Measurements from ENCODE around the gene NCAM1.
"Not testable (repeated sequence)": the region's sequence is repeated elsewhere in the genome, so short reads cannot be mapped to it uniquely, and the experiment has no call there.

Gene NCAM1

DNA sequence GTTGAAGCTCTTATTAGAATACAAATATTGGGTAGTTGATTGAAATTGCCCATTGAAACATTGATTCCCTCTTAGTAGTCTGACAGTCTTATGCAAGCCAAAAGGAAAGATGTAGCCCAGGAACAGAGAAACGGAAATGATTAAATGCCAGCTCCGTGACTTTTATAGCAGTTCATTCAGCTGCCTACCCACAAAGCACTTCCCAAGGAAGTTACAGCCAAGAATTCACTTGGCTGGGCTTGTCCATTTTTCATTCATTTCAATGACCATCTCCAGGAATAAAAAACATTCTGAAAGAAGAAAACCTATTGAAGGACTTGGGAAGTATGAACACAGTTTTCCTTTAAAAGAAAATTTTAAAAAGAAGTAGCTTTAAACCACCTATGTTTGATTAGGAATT, 62.0 kb downstream of the NCAM1 start:
- Mint-ChIP-seq H3K27me3 (ENCODE audit: low read depth) (peaks cover 4% of the 10 kb centered on the region), H3K9me3 (no peaks in the 10 kb centered on the region), H3K27ac (no peak overlapping the region), H3K4me3 (no peak overlapping the region), H3K36me3 (ENCODE audit: low read depth) (no peaks in the 10 kb centered on the region), H3K4me1 (ENCODE audit: low read depth) (no peaks in the 10 kb centered on the region)

DNA sequence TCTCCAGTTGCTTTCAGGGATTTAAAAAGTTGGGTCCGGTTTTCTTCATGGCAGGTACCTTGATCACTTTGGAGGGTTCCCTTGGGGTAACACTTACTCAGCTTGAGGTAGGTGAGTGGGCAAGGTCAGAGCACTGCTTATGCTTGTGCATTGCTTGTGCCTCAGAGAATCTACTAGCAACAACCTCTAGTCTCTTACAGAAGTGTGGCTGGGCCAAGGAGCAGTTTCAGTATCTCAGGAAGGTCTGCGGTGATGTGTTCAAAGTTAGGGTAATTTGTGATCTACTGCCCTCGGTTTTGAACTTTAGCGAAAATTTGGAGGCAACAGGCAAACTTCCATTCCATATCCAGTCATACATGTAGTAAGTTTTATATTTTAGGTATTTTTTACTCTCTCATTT, 62.8 kb downstream of the NCAM1 start:
- H3K27me3 Mint-ChIP-seq (ENCODE audit: low read depth): peaks cover 6% of the 10 kb centered on the region
- no peak overlapping the region for H3K27ac Mint-ChIP-seq
- H3K4me1 Mint-ChIP-seq (ENCODE audit: low read depth): no peaks in the 10 kb centered on the region
- H3K36me3 Mint-ChIP-seq (ENCODE audit: low read depth): no peaks in the 10 kb centered on the region
- H3K4me3 Mint-ChIP-seq: no peak overlapping the region
- no peaks in the 10 kb centered on the region for H3K9me3 Mint-ChIP-seq

DNA sequence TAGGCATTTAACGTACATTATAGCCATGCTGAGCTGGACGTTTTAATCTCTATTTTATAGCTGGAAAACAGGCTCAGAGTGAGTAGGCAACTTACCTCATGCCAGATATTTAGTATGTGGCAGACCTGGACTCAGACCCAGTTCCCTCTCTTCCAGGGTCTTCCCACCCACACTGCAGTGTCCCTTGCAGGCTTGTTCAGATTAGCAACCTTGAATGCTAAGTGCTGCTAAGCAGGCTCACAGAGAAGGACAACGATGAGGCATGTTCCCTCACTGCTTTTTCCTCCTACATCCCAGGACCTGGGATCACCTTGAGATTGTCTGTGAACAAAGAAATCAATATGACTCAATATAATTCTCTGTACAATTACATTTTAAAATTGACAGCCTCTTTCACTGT, 65.6 kb downstream of the NCAM1 start:
- Mint-ChIP-seq H3K4me3 (no peak overlapping the region), H3K27me3 (ENCODE audit: low read depth) (peaks cover 10% of the 10 kb centered on the region), H3K36me3 (ENCODE audit: low read depth) (no peaks in the 10 kb centered on the region)

DNA sequence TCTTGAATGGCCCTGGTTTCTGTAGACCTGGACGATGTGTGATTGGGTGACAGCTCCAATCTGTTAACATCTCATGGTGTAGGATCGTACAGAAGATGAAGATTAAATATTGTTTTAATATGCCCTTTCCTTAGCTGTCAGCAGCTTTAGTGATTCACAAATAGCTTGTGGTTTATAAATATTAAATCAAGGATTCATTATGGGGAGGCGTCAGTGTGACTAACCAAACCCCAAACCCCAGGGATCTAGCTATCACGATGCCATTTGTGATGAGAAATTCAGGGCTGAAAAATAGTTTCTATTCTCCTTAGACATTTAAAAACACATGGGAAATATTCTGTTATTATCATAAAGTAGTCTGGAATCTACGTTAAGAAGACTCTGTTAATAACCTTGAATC, 73.4 kb downstream of the NCAM1 start:
- Mint-ChIP-seq H3K9me3 (no peaks in the 10 kb centered on the region), H3K4me3 (no peak overlapping the region), H3K4me1 (ENCODE audit: low read depth) (no peaks in the 10 kb centered on the region), H3K27me3 (ENCODE audit: low read depth) (no peaks in the 10 kb centered on the region), H3K27ac (no peak overlapping the region), H3K36me3 (ENCODE audit: low read depth) (no peaks in the 10 kb centered on the region)

More for the DNA sequence above, 65.6 kb downstream of the NCAM1 start:
- Mint-ChIP-seq H3K4me1 (ENCODE audit: low read depth) (no peaks in the 10 kb centered on the region), H3K27ac (no peak overlapping the region), H3K9me3 (no peaks in the 10 kb centered on the region)

DNA sequence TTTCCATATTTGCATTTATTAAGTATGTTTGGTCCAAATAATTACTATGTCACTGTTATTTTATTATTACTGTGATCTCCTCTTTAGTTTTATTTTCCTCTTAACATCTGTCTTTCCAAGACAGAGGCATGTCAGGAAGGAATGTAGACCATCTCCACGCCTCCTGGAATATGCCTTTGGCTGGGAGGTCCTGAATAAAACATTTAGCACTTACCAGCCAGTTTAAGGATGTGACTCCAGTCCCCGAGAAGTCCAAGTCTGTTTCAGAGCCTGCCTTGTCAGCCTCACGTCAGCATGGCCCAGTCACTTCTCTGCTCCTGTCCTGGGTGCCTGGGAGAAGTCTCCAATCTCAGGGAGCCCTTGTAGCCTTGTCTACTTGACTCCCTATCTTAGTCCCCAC, 74.5 kb downstream of the NCAM1 start:
- no peaks in the 10 kb centered on the region for H3K9me3 Mint-ChIP-seq
- H3K27ac Mint-ChIP-seq: no peak overlapping the region
- no peaks in the 10 kb centered on the region for H3K27me3 Mint-ChIP-seq (ENCODE audit: low read depth)
- H3K36me3 Mint-ChIP-seq (ENCODE audit: low read depth): no peaks in the 10 kb centered on the region
- H3K4me3 Mint-ChIP-seq: no peak overlapping the region
- no peaks in the 10 kb centered on the region for H3K4me1 Mint-ChIP-seq (ENCODE audit: low read depth)

DNA sequence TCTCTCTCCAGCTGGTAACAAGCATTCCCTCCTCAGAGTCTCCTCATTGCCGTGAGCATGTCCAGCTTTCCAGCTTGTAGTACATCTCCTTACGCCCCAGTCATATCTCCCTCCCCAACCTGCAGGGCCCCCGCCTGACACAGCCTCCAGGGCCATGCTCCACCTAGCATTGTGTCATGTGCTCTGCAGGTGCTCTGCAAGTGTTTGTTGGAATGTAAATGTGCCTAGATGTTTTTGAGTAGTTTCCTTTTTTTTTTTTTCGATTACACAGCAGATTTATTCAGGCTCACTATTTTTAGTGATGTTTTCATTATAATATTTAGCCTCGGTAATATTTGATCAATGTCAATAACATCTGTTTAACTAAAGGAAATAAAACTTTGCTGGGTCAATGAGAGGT, 82.5 kb downstream of the NCAM1 start:
- Mint-ChIP-seq H3K4me3 (no peak overlapping the region), H3K9me3 (no peaks in the 10 kb centered on the region), H3K27ac (no peak overlapping the region), H3K4me1 (ENCODE audit: low read depth) (no peaks in the 10 kb centered on the region), H3K36me3 (ENCODE audit: low read depth) (no peaks in the 10 kb centered on the region), H3K27me3 (ENCODE audit: low read depth) (peaks cover 8% of the 10 kb centered on the region)

DNA sequence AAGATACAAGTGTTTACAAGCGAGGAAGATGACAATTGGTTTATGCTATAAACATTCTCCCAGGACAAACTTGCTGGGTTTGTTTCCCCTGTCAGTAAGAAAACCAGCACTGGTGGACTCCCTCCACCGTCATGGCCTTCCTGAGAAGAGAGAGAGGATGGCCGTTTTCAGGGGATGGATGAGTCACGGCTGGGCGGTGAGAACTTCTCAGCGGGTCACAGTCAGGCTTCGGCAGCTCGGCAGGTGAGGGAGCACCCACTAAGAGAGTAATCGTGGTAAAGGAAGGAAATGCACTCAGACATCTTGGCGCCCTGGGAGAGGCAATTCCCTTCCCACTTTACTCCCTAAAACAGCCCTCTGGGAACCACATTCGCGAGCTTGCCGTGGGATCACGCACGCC, 83.9 kb downstream of the NCAM1 start:
- no peaks in the 10 kb centered on the region for H3K36me3 Mint-ChIP-seq (ENCODE audit: low read depth)
- H3K27me3 Mint-ChIP-seq (ENCODE audit: low read depth): peaks cover 8% of the 10 kb centered on the region
- H3K4me1 Mint-ChIP-seq (ENCODE audit: low read depth): no peaks in the 10 kb centered on the region
- H3K4me3 Mint-ChIP-seq: no peak overlapping the region
- no peak overlapping the region for H3K27ac Mint-ChIP-seq
- no peaks in the 10 kb centered on the region for H3K9me3 Mint-ChIP-seq

DNA sequence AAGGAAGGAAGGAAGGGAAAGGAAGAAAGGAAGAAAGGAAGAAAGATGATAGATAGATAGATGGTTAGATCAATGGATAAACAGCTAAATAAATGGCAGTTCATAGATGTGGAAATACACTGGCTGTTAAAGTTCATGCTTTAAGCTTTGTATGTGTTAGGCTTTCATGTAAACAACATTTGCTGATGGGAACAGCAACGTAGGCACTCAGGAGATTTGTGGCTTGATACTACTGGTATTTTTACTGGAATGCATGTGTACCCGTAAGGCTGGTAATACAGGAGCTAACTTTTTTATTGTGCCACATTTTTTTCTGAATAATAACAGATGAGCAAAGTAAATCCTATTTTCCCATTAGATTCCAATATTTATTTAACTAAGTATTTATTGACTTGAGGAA, 85.6 kb downstream of the NCAM1 start:
- H3K4me1 Mint-ChIP-seq (ENCODE audit: low read depth): no peaks in the 10 kb centered on the region
- H3K4me3 Mint-ChIP-seq: no peak overlapping the region
- peaks cover 8% of the 10 kb centered on the region for H3K27me3 Mint-ChIP-seq (ENCODE audit: low read depth)
- H3K27ac Mint-ChIP-seq: no peak overlapping the region
- H3K36me3 Mint-ChIP-seq (ENCODE audit: low read depth): no peaks in the 10 kb centered on the region
- H3K9me3 Mint-ChIP-seq: no peaks in the 10 kb centered on the region

DNA sequence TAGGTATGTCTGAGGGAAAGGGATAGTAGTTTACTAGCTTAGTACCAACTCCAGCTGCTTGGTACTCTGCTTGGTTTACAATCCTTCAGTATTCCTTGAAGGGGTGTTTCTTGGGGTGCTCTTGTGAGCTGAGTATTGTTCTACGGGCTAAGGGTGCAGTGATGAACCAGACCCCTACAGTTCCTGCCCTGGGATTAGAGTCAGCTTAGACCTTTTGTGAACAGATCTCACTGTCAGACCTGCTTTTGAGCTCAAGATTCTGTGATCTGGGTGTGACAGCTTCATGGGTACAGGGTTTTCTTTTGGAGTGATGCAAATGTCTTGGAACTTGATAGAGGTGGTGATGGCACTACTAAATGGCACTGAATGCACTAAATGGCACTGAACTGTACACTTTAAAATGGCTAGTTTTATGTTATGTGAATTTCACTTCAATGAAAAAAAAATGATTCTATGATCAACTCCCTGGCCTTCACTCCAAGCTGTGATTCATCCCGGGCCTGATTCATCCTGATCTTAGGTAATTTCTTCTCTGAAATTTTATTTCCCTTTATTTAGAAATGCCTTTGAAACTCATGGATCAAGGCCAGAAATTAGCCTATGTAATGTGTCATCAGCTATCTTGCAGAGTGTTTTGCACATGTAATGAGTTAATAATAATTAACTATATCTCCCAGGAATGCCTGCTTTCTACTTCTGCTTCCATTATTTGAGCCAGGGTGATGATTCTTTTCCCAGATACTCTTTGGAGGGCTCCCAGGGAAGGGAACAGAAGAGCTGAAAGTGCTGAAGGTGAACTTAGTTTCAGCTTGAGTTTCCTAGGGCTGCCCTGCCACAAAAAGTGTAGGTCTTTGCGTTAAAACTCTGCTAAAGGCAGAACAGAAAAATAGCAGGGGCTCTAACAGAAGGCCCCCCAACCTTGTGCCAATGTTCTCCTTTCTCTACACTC, 87.9 kb downstream of the NCAM1 start:
- Mint-ChIP-seq H3K9me3 (no peaks in the 10 kb centered on the region), H3K4me3 (no peak overlapping the region), H3K27ac (no peak overlapping the region), H3K27me3 (ENCODE audit: low read depth) (no peaks in the 10 kb centered on the region), H3K4me1 (ENCODE audit: low read depth) (no peaks in the 10 kb centered on the region), H3K36me3 (ENCODE audit: low read depth) (no peaks in the 10 kb centered on the region)

DNA sequence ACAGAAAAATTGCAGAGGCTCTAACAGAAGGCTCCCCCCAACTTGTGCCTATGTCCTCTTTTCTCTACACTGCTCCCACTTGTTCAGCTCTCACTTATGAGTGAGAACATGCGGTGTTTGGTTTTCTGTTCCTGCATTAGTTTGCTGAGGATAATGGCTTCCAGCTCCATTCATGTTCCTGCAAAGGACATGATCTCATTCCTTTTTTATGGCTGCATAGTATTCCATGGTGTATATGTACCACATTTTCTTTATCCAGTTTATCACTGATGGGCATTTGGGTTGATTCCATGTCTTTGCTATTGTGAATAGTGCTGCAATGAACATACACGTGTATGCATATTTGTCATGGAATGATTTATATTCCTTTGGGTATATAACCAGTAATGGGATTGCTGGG, 91.8 kb downstream of the NCAM1 start:
- not testable (repeated sequence) for H3K9me3 Mint-ChIP-seq; H3K27me3 Mint-ChIP-seq (ENCODE audit: low read depth); H3K4me3 Mint-ChIP-seq; H3K4me1 Mint-ChIP-seq (ENCODE audit: low read depth); H3K27ac Mint-ChIP-seq; H3K36me3 Mint-ChIP-seq (ENCODE audit: low read depth)

DNA sequence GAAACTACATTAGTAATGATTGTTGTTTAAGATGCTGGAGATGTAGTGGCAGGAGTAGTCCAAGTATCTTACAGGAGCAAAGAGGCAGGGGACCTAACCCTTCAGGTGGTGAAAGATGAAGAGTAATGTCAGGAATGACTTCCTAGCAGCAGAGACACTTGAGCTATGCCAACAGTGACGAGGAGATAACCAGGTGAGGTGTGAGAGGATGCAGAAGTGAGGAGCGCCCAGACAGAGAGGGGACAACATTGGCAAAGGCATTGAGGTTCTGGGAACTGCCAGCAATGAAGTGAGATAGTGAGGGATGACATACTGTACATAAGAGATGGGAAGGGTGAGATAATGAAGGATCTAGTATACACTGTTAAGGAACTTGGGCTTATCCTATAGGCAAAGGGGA, 95.8 kb downstream of the NCAM1 start:
- H3K36me3 Mint-ChIP-seq (ENCODE audit: low read depth): no peaks in the 10 kb centered on the region
- H3K4me1 Mint-ChIP-seq (ENCODE audit: low read depth): no peaks in the 10 kb centered on the region
- H3K27me3 Mint-ChIP-seq (ENCODE audit: low read depth): no peaks in the 10 kb centered on the region
- H3K27ac Mint-ChIP-seq: no peak overlapping the region
- H3K4me3 Mint-ChIP-seq: no peak overlapping the region
- H3K9me3 Mint-ChIP-seq: no peaks in the 10 kb centered on the region

DNA sequence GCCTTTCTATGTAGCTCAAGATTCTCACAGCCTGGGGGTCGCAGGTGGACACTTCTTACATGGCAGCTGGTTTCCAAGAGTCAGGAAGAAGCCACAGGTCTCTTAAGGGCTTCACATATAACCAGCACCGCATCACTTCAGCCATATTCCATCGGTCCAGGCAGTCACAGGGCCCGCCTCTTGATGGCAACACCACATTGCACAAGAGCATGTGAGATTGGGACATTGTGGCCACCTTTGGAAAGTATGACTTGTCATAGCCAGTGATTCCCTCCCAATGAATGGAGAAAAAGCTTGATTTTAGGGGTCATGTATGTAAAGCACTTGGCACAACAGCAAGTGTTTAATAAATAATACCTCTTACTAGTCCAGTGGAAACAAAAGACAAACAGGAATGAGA, 98.3 kb downstream of the NCAM1 start:
- Mint-ChIP-seq H3K4me1 (ENCODE audit: low read depth) (no peaks in the 10 kb centered on the region), H3K9me3 (no peaks in the 10 kb centered on the region), H3K27me3 (ENCODE audit: low read depth) (no peaks in the 10 kb centered on the region), H3K36me3 (ENCODE audit: low read depth) (no peaks in the 10 kb centered on the region), H3K4me3 (no peak overlapping the region), H3K27ac (no peak overlapping the region)

DNA sequence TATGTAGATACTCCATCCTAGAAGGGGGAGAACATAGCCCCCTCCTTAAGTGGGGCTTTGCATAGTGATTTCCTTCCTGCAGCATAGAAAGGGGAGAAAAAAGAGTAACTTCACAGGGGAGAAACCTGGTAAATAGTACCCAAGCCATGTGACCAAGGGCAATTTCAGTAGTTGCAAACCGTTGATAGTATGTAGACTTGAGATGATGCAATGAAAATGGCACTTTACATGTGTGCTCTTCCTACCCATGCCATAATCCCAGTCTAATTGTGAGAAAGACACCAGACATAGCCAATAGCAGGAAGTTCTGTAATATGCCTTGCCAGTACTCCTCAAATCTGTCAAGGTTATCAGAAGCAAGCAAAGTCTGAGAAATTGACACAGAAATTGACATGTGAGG, 104.1 kb downstream of the NCAM1 start:
- H3K27me3 Mint-ChIP-seq (ENCODE audit: low read depth): no peaks in the 10 kb centered on the region
- no peak overlapping the region for H3K27ac Mint-ChIP-seq
- no peaks in the 10 kb centered on the region for H3K9me3 Mint-ChIP-seq
- no peak overlapping the region for H3K4me3 Mint-ChIP-seq
- no peaks in the 10 kb centered on the region for H3K36me3 Mint-ChIP-seq (ENCODE audit: low read depth)
- no peaks in the 10 kb centered on the region for H3K4me1 Mint-ChIP-seq (ENCODE audit: low read depth)

DNA sequence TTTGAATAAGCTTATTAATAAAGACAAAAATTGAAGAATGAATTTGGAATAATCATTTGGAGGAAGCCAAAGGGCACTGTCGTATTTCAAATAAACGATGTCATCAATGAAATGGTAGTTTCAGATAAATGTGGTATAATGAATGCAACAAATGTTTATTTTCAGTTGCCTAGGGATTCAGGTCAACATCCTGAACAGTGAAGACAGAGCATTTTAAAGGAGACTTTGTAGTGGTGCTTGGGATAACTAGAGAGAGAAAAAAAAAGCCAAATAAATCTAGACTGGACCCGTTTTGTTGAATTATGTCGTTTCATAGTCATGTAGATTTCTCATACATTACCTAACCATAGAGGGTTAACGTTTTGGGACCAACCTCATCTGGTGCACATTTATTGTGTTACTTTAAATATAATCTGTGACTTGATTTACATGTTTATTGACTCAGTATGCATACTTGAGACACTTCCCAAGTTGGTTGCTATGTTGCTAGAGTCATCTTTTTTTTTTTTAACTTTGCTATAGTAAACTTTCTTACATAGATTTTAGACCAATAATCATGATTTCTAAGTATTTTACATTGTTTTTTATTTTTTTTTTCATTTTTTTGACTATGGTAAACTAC, 111.1 kb downstream of the NCAM1 start:
- Mint-ChIP-seq H3K4me1 (ENCODE audit: low read depth) (no peaks in the 10 kb centered on the region), H3K27ac (no peak overlapping the region), H3K9me3 (no peaks in the 10 kb centered on the region), H3K4me3 (no peak overlapping the region), H3K36me3 (ENCODE audit: low read depth) (no peaks in the 10 kb centered on the region), H3K27me3 (ENCODE audit: low read depth) (no peaks in the 10 kb centered on the region)

DNA sequence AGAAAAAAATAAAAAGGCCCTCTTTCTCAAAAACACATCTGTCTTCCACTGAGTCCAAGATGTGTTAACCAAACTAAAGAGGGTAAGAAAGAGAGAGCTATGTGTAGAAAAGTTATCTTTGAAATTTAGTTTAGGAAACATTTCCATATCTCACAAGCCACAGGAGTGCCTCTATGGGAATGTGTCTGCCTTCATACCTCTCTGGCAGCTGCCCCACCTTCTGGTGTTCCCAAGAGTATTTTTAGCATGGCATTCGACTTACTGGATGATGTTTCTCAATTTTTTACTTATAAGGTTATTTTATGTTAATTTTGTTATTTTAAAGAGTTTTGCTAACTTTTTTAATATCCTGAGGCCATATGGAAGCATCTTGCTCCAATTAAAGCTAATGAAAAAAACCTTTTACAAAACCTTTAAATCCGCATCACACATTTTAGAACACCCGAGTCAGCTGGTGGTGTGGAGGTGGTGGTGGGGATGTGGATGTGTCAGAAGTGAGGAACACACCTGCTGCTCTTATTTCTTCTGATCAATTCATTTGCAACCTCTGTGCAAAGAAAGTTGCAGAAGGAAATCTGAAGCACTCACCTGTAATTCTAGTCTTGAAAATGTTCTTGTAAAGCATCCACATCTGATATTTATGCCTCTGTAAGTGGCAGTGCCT, 112.2 kb downstream of the NCAM1 start:
- H3K36me3 Mint-ChIP-seq (ENCODE audit: low read depth): no peaks in the 10 kb centered on the region
- no peaks in the 10 kb centered on the region for H3K9me3 Mint-ChIP-seq
- H3K4me3 Mint-ChIP-seq: no peak overlapping the region
- no peak overlapping the region for H3K27ac Mint-ChIP-seq
- H3K4me1 Mint-ChIP-seq (ENCODE audit: low read depth): no peaks in the 10 kb centered on the region
- no peaks in the 10 kb centered on the region for H3K27me3 Mint-ChIP-seq (ENCODE audit: low read depth)
